Transverse colon (tissue), 4 donors: ENCODE measurements around the gene POU6F1. TPM values are rescaled to one million over a fixed set of nuclear protein-coding genes. Genes with fewer than 3 reads are reported as not detected.
"Not testable (repeated sequence)": the region's sequence is repeated elsewhere in the genome, so short reads cannot be mapped to it uniquely, and the experiment has no call there.

ENCODE experiments used
- DNase-seq: peaks from one replicate; pipeline ENCODE4 v3.0.0-alpha.2; 2019
- H3K27ac ChIP-seq, 4 donors: fragments of 200-600 bp; sonication (generic); 2 replicates each; pipeline ENCODE4 v1.5.1; 2016 to 2018; ENCODE audit warnings: inconsistent platforms in 4 of 4
- H3K27me3 ChIP-seq: fragments of 200-600 bp; sonication (generic); 2 replicates; pipeline ENCODE4 v1.5.1; 2017; ENCODE audit warnings: inconsistent platforms
- H3K36me3 ChIP-seq, 4 donors: fragments of 200-600 bp; sonication (generic); 2 replicates each; pipeline ENCODE4 v1.5.1; 2017 to 2019; ENCODE audit warnings: inconsistent platforms in 4 of 4
- H3K4me1 ChIP-seq, 4 donors: fragments of 200-600 bp; sonication (generic); 2 replicates each; pipeline ENCODE4 v1.5.1; 2017 to 2020; ENCODE audit warnings: inconsistent platforms in 4 of 4
- H3K4me3 ChIP-seq, 4 donors: fragments of 200-600 bp; sonication (generic); 1 replicate in 1 of 4; 2 replicates in 3 of 4; pipeline versions ENCODE4 v1.5.1 to v1.6.1; 2017 to 2019; ENCODE audit warnings: inconsistent platforms in 4 of 4
- H3K9me3 ChIP-seq, 2 donors: fragments of 200-600 bp; sonication (generic); 2 replicates each; pipeline ENCODE4 v1.5.1; 2017 to 2019; ENCODE audit warnings: inconsistent platforms in 2 of 2
- CTCF ChIP-seq, 5 experiments: fragments of 200-600 bp in 3 of 5; fragments of 450-650 bp in 2 of 5; sonication (generic) in 3 of 5; IDR thresholded peaks; 1 replicate in 2 of 5; 2 replicates in 3 of 5; pipeline ENCODE4 v1.5.1; 2016 to 2017; ENCODE audit warnings: antibody characterized with exemption in 5 of 5, inconsistent platforms in 3 of 5, mild to moderate bottlenecking in 2 of 5, moderate library complexity in 1 of 5
- EP300 ChIP-seq: sonication (generic); formaldehyde crosslinking; IDR thresholded peaks from one replicate; pipeline ENCODE4 v1.6.1; 2017; ENCODE audit warnings: antibody characterized with exemption, low read depth
- POLR2A ChIP-seq: fragments of 450-650 bp; IDR thresholded peaks from one replicate; pipeline ENCODE4 v1.6.1; 2016; ENCODE audit warnings: antibody characterized with exemption, mild to moderate bottlenecking, moderate library complexity
- POLR2AphosphoS5 ChIP-seq, 3 donors: sonication (generic); formaldehyde crosslinking; IDR thresholded peaks; one replicate each; pipeline ENCODE4 v1.6.1; 2016; ENCODE audit warnings: antibody characterized with exemption in 3 of 3
- WGBS, 2 donors: methylation state at CpG; one replicate each; pipeline ENCODE4 v1.1.5; 2018; ENCODE audit warnings: low coverage in 1 of 2; 5-methylcytosine and 5-hydroxymethylcytosine counted together
- in situ Hi-C, 4 donors: fragments of 200-750 bp; cut with MboI; loops; one replicate each; pipeline versions ENCODE4 v1.15.0 to v1.15.1; 2017; ENCODE audit warnings: low sequenced_read_pairs in 3 of 4, low pct_ligation_motif_present in 1 of 4, low pct_unique_long_range_greater_than_20kb in 1 of 4
- intact Hi-C: fragments of 100-400 bp; cut with DNase I; formaldehyde crosslinking; loops from one replicate; pipeline ENCODE4 v1.15.1; 2023; ENCODE audit warnings: low total_unique reads
- total RNA-seq, 4 donors: library from RNA; depleted of rRNA; stranded (reverse); fragments of >200 nt; gene quantifications; one replicate each; pipeline ENCODE4 v1.1.0, GENCODE V29; 2016

The POU6F1 gene
- total RNA-seq, 4 donors from 2014 or later: 3.7 to 6.5 (median 6.1) TPM

GRCh38 chr12:51225771-51226170 is 7.9 kb upstream of the POU6F1 start:
- no peak overlapping the region for H3K27ac ChIP-seq
- H3K4me1 ChIP-seq: no peaks in the 10 kb centered on the region
- H3K4me3 ChIP-seq: no peak overlapping the region
- TF ChIP-seq CTCF (IDR thresholded peaks at IDR 0.05) (no peak), POLR2A (no peak), POLR2AphosphoS5 (IDR thresholded peaks at IDR 0.05) (no peak), EP300 (no peak)
- in situ Hi-C loops: no loop called here
- H3K27me3 ChIP-seq: no peaks in the 10 kb centered on the region
- no peaks in the 10 kb centered on the region for H3K9me3 ChIP-seq
- 94 to 95% methylated on average over 2 of the region's 2 CpGs for WGBS, 2 donors
- DNase-seq: no peak
- no peaks in the 10 kb centered on the region for H3K36me3 ChIP-seq
- intact Hi-C loops: no loop called here

DNA sequence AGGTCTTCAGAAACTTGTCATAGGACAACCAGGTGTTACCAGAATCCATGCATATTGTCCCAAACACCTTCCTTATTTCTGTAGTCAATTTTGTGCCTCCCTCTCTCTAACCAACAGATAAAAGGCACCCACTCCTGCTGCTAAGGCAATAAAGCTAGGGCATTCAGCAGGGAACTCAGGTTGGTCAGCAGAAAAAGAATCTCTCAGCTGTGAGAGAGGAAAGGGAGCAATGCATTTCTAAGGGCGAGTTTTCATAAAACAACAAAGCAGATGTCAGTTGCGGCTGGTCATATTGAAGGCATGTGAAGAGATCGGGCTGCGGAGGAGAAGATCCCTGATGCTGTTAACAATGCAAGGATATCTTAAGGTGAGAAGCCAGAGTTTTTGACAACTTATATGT is 7.4 kb upstream of the POU6F1 start:
- no peaks in the 10 kb centered on the region for H3K9me3 ChIP-seq
- intact Hi-C loops: no loop called here
- H3K4me3 ChIP-seq: no peak overlapping the region
- no peak for DNase-seq
- in situ Hi-C loops: no loop called here
- H3K27me3 ChIP-seq: no peaks in the 10 kb centered on the region
- TF ChIP-seq CTCF (IDR thresholded peaks at IDR 0.05) (no peak), POLR2A (no peak), POLR2AphosphoS5 (IDR thresholded peaks at IDR 0.05) (no peak), EP300 (no peak)
- H3K4me1 ChIP-seq: no peaks in the 10 kb centered on the region
- WGBS, 2 donors: 93 to 96% methylated on average over 4 of the region's 4 CpGs
- H3K36me3 ChIP-seq: no peaks in the 10 kb centered on the region
- no peak overlapping the region for H3K27ac ChIP-seq

DNA sequence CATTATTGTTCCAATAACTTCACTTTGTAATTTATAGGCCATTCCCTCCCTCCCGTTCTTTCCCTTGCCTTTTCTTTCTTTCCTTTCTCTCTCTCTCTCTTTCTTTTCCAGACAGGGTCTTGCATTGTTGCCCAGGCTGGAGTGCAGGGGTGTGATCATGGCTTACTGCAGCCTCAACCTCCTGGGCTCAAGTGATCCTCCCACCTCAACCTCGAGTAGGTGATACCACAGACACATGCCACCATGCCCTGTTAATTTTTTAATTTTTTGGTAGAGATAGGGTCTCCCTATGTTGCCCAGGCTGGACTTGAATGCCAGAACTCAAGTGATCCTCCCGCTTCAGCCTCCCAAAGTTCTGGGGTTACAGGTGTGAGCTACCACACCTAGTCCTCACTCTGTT is 6.8 kb upstream of the POU6F1 start:
- Histone ChIP-seq H3K9me3 (no peaks in the 10 kb centered on the region), H3K27me3 (no peaks in the 10 kb centered on the region), H3K4me3 (no peak overlapping the region), H3K27ac (no peak overlapping the region), H3K36me3 (no peaks in the 10 kb centered on the region), H3K4me1 (peaks cover 0 to under 1% (median 0%) of the 10 kb centered on the region in 4 donors)
- intact Hi-C loops: no loop called here
- in situ Hi-C loops: no loop called here
- WGBS, 2 donors: 87% methylated on average over 3 of the region's 3 CpGs
- TF ChIP-seq POLR2AphosphoS5 (IDR thresholded peaks at IDR 0.05) (no peak), CTCF (IDR thresholded peaks at IDR 0.05) (no peak), POLR2A (no peak), EP300 (no peak)
- DNase-seq: no peak

DNA sequence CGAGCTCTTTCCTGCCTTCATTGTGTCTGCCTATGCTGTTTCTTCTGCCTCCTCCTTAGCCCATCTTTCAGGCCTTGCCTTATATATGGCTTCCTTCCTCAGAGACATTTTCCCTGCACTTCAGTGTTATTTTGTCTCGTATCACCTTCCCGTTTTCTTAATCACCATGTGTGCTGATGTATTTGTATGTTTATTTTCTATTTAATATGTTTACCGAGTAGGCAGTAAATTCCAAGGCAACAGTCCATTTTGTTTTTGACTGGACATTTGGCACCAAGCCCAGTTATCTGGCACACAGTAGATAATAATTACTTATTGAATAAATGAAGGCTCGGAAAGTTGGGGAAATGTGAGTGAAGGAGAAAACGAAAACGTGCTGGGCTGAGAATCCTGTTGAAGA is 4.6 kb upstream of the POU6F1 start:
- TF ChIP-seq POLR2AphosphoS5 (IDR thresholded peaks at IDR 0.05) (no peak), POLR2A (no peak), EP300 (no peak), CTCF (IDR thresholded peaks at IDR 0.05) (no peak)
- Histone ChIP-seq H3K27me3 (no peaks in the 10 kb centered on the region), H3K36me3 (no peaks in the 10 kb centered on the region), H3K9me3 (no peaks in the 10 kb centered on the region), H3K27ac (no peak overlapping the region), H3K4me3 (no peak overlapping the region), H3K4me1 (peaks cover 0 to 13% (median 12%) of the 10 kb centered on the region in 4 donors)
- no peak for DNase-seq
- in situ Hi-C loops (no loop called here), intact Hi-C loops (no loop called here)
- 61 to 74% methylated on average over 5 to 7 of the region's 7 CpGs for WGBS, 2 donors

- H3K27me3 ChIP-seq, H3K27ac ChIP-seq, H3K36me3 ChIP-seq, in situ Hi-C loops, intact Hi-C loops, H3K9me3 ChIP-seq, DNase-seq, H3K4me3 ChIP-seq: not testable (repeated sequence)
- H3K4me1 ChIP-seq: peaks cover 0 to 20% (median 12%) of the 10 kb centered on the region in 4 donors
- WGBS, 2 donors: 87 to 88% methylated on average over 12 of the region's 12 CpGs
Observed at GRCh38 chr12:51219857-51220256, 2.0 kb upstream of the POU6F1 start.
